ENCODE results near the gene ATP8A2. TPM values are rescaled to one million over a fixed set of nuclear protein-coding genes. Genes with fewer than 3 reads are reported as not detected.

The ATP8A2 gene
- total RNA-seq, 1 donor from 2014 or later, result 1.3 TPM

GRCh38 chr13:25701304-25701703 lies 329.5 kb downstream of the ATP8A2 start:
- H3K4me3 ChIP-seq (ENCODE audit: insufficient read depth, low read depth, low read length), result no peak overlapping the region
- no peaks in the 10 kb centered on the region for H3K36me3 Mint-ChIP-seq (ENCODE audit: low read depth, unreplicated experiment)
- no peaks in the 10 kb centered on the region for H3K4me1 ChIP-seq (ENCODE audit: insufficient read depth, low read length)
- H3K27ac ChIP-seq (ENCODE audit: low read depth, low read length), result no peak overlapping the region
- peaks cover 17% of the 10 kb centered on the region for H3K4me1 Mint-ChIP-seq (ENCODE audit: low read depth, unreplicated experiment)
- no peaks in the 10 kb centered on the region for H3K9me3 Mint-ChIP-seq (ENCODE audit: unreplicated experiment)
- no peak overlapping the region for H3K4me3 Mint-ChIP-seq (ENCODE audit: unreplicated experiment)
- H2AFZ ChIP-seq (ENCODE audit: low read depth, low read length), result no peak overlapping the region
- H3K4me2 ChIP-seq (ENCODE audit: low read length), result no peak overlapping the region
- H3K9ac ChIP-seq (ENCODE audit: low read length), result no peak overlapping the region
- H3K36me3 ChIP-seq (ENCODE audit: insufficient read depth, low read length), result no peaks in the 10 kb centered on the region
- FAIRE-seq, result no peak
- no peak for DNase-seq (ENCODE audit: low read depth)
- no peaks in the 10 kb centered on the region for H3K27me3 Mint-ChIP-seq (ENCODE audit: low read depth, unreplicated experiment)
- H4K20me1 ChIP-seq (ENCODE audit: insufficient read depth, low read length), result no peaks in the 10 kb centered on the region
- no peaks in the 10 kb centered on the region for H3K79me2 ChIP-seq (ENCODE audit: insufficient read depth, low read length)
- TF ChIP-seq, protein P1, sequence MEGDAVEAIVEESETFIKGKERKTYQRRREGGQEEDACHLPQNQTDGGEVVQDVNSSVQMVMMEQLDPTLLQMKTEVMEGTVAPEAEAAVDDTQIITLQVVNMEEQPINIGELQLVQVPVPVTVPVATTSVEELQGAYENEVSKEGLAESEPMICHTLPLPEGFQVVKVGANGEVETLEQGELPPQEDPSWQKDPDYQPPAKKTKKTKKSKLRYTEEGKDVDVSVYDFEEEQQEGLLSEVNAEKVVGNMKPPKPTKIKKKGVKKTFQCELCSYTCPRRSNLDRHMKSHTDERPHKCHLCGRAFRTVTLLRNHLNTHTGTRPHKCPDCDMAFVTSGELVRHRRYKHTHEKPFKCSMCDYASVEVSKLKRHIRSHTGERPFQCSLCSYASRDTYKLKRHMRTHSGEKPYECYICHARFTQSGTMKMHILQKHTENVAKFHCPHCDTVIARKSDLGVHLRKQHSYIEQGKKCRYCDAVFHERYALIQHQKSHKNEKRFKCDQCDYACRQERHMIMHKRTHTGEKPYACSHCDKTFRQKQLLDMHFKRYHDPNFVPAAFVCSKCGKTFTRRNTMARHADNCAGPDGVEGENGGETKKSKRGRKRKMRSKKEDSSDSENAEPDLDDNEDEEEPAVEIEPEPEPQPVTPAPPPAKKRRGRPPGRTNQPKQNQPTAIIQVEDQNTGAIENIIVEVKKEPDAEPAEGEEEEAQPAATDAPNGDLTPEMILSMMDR (IDR thresholded peaks at IDR 0.05; ENCODE audit: insufficient read depth, low read depth, low read length), result no peak
- TF ChIP-seq EZH2 (IDR thresholded peaks at IDR 0.05; ENCODE audit: insufficient read depth, low read length), result no peak
- no peaks in the 10 kb centered on the region for H3K9me3 ChIP-seq (ENCODE audit: insufficient read depth, low read depth, low read length)
- no peaks in the 10 kb centered on the region for H3K27me3 ChIP-seq (ENCODE audit: insufficient read depth, low read length)
- peak overlapping the region; percentile 56 for H3K27ac Mint-ChIP-seq (ENCODE audit: unreplicated experiment)

GRCh38 chr13:25702386-25702785 lies 330.6 kb downstream of the ATP8A2 start:
- H2AFZ ChIP-seq (ENCODE audit: low read depth, low read length), result no peak overlapping the region
- TF ChIP-seq, protein P1 (IDR thresholded peaks at IDR 0.05; ENCODE audit: insufficient read depth, low read depth, low read length), result no peak
- TF ChIP-seq EZH2 (IDR thresholded peaks at IDR 0.05; ENCODE audit: insufficient read depth, low read length), result no peak
- H3K4me3 ChIP-seq (ENCODE audit: insufficient read depth, low read depth, low read length), result no peak overlapping the region
- no peak overlapping the region for H3K4me2 ChIP-seq (ENCODE audit: low read length)
- H3K36me3 ChIP-seq (ENCODE audit: insufficient read depth, low read length), result no peaks in the 10 kb centered on the region
- H3K9ac ChIP-seq (ENCODE audit: low read length), result no peak overlapping the region
- H3K9me3 ChIP-seq (ENCODE audit: insufficient read depth, low read depth, low read length), result no peaks in the 10 kb centered on the region
- Mint-ChIP-seq H3K9me3 (ENCODE audit: unreplicated experiment) (no peaks in the 10 kb centered on the region), H3K27ac (ENCODE audit: unreplicated experiment) (no peak overlapping the region), H3K4me3 (ENCODE audit: unreplicated experiment) (no peak overlapping the region), H3K27me3 (ENCODE audit: low read depth, unreplicated experiment) (no peaks in the 10 kb centered on the region), H3K4me1 (ENCODE audit: low read depth, unreplicated experiment) (peaks cover 17% of the 10 kb centered on the region), H3K36me3 (ENCODE audit: low read depth, unreplicated experiment) (no peaks in the 10 kb centered on the region)
- no peaks in the 10 kb centered on the region for H3K4me1 ChIP-seq (ENCODE audit: insufficient read depth, low read length)
- no peaks in the 10 kb centered on the region for H3K27me3 ChIP-seq (ENCODE audit: insufficient read depth, low read length)
- DNase-seq (ENCODE audit: low read depth), result no peak
- H3K27ac ChIP-seq (ENCODE audit: low read depth, low read length), result no peak overlapping the region
- no peaks in the 10 kb centered on the region for H4K20me1 ChIP-seq (ENCODE audit: insufficient read depth, low read length)
- H3K79me2 ChIP-seq (ENCODE audit: insufficient read depth, low read length), result no peaks in the 10 kb centered on the region
- FAIRE-seq, result no peak

- Histone ChIP-seq H2AFZ (ENCODE audit: low read depth, low read length) (no peak overlapping the region), H3K4me3 (ENCODE audit: insufficient read depth, low read depth, low read length) (no peak overlapping the region), H3K27me3 (ENCODE audit: insufficient read depth, low read length) (no peaks in the 10 kb centered on the region), H3K4me2 (ENCODE audit: low read length) (no peak overlapping the region), H3K4me1 (ENCODE audit: insufficient read depth, low read length) (no peaks in the 10 kb centered on the region), H3K9me3 (ENCODE audit: insufficient read depth, low read depth, low read length) (no peaks in the 10 kb centered on the region), H3K79me2 (ENCODE audit: insufficient read depth, low read length) (no peaks in the 10 kb centered on the region), H3K27ac (ENCODE audit: low read depth, low read length) (no peak overlapping the region), H4K20me1 (ENCODE audit: insufficient read depth, low read length) (no peaks in the 10 kb centered on the region), H3K9ac (ENCODE audit: low read length) (no peak overlapping the region), H3K36me3 (ENCODE audit: insufficient read depth, low read length) (no peaks in the 10 kb centered on the region)
- DNase-seq (ENCODE audit: low read depth) (peak; percentile 2), FAIRE-seq (no peak)
- Mint-ChIP-seq H3K4me3 (ENCODE audit: unreplicated experiment) (no peak overlapping the region), H3K27me3 (ENCODE audit: low read depth, unreplicated experiment) (no peaks in the 10 kb centered on the region), H3K36me3 (ENCODE audit: low read depth, unreplicated experiment) (no peaks in the 10 kb centered on the region), H3K4me1 (ENCODE audit: low read depth, unreplicated experiment) (peaks cover 13% of the 10 kb centered on the region), H3K27ac (ENCODE audit: unreplicated experiment) (no peak overlapping the region), H3K9me3 (ENCODE audit: unreplicated experiment) (no peaks in the 10 kb centered on the region)
- no peak for TF ChIP-seq EZH2 (IDR thresholded peaks at IDR 0.05; ENCODE audit: insufficient read depth, low read length)
- TF ChIP-seq, protein P1 (IDR thresholded peaks at IDR 0.05; ENCODE audit: insufficient read depth, low read depth, low read length), result no peak
Measured at GRCh38 chr13:25707726-25708125, 336.0 kb downstream of the ATP8A2 start.

All from astrocyte (in vitro differentiated cells and primary cell).